ENCODE data around the gene OGFOD1.

The OGFOD1 gene

DNA sequence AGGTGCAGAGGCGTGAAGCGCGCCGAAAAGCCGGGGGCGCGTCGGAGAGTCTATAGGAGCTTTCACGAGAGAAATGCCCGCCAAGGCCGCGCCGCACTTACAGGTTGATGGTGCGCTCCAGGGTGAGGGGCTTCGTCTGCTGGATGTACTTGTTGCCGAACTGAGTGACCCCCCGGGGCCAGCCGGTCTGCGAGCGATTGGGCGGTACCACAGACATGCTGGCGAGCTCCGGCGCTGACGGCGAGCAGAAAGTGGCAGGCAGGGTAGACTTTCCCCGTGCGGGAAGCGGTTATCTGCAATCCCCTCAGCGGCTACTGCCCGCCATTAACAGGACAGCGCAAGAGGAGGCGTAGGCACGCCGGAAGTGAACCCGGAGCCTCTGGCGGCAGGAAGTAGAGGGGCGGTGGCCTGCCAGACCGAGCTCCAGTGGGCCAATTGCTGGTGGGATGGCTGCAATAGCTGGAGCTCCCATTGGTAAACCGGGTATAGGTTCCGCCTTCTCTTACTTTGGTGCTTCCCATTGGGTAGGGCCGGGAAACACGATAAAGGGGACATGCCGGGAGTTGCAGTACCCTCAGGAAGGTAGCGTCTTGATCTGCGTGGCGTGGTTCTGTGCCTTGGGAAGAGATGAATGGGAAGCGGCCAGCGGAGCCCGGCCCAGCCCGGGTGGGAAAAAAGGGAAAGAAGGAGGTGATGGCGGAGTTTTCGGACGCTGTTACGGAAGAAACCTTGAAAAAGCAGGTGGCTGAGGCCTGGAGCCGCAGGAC, at the start of gene OGFOD1, which contains the start of gene NUDT21:
OGFOD1 (plus strand) TSS at position 569 of the 767 bp plus-strand sequence; CDS start at position 628, 59 bp downstream.
NUDT21 (minus strand) TSS at position 347 of the 767 bp plus-strand sequence; CDS start at position 217, 130 bp downstream.
- peak; percentile 87 for FAIRE-seq

DNA sequence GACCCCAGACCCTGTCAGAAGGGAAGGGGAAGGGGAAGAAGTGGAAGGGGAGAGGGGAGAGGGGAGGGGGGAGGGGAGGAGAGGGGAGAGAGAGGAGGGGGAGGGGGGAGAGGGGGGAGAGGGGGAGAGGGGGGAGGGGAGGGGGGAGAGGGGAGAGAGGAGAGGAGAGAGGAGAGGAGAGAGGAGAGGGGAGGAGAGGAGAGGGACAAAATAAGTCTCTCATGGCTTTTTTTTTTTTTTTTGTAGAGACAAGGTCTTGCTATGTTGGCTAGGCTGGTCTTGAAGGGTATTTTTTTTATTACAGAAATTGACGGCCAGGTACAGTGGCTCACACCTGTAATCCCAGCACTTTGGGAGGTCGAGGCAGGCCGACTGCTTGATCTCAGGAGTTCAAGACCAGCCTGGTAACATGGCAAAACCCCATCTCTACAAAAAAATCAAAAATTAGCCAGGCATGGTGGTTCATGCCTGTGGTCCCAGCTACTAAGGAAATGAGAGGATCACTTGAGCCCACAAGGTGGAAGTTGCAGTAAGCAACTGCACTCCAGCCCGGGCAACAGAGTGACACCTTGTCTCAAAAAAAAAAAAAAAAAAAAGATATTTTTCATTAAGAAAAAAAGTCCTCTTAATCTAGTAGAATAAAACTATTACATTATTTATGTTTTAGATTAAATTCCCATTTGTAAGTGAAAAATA, 45.2 kb upstream of the OGFOD1 start:
- FAIRE-seq: no peak

DNA sequence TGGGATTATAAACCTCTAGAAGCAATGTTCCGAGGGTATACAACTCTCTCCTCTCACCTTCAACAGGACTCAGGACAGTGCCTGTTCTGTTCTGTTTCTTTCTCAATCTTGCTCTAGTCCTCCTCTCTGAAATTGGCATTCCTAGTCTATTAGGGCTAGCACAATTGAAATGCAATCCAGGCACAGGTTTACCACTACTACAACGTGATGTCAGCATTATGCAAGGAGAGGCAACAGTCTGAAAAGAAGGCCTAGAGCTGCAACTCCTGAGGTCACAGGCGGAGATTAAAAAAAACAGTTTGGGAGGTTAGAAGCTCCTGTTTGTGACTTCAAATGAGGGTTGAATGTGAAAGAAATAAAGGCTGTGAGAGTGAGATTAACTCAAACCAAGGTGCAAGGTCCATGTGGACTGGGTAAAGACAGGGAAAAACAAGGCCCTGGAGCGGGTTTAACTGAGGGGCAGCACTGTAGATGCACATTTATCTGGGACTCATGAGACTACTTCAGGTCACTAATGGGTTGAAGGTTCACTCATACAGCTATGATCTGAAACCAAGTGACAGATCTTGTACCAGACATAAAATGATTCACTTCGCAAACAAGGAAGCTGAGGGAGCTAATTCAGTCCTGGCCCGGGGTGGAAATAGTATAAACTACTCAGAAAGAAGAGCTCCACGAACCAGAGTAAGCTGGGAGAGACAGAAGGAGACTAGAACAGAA, 42.8 kb upstream of the OGFOD1 start:
- FAIRE-seq: no peak

DNA sequence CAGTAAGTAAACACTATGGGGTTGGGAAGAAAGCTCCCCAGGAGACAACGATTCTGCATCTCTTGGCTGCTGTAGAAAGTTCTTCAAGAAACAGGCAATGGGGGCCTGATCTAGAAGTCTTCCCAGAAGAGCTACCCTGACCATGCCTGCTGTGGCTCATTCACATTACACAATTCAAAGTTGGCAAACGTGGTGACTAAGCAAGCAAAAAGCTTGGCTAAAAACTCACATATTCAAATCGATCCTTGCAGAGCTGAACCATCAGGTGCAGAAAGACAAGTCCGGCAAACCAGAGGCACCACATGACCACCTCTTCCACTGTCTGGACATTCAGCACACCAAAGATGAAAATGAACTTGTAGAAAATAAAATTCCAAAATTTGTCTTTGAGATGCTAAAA, 42.2 kb upstream of the OGFOD1 start:
- FAIRE-seq: no peak

DNA sequence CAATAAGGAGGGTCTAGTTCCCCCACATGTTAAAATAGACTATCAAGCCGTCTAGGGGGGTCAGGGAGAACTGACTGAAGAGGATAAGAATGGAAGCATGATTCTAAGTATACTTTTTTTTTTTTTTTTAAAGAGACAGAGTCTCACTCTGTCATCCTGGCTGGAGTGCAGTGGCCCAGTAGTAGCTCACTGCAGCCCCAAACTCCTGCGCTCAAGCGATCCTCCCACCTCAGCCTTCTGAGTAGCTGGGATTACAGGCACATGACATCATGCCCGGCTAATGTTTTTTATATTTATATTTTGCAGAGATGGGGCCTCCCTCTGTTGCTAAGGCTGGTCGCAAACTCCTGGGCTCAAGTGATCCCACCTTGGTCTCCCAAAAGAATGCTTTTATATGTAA, 40.2 kb upstream of the OGFOD1 start:
- no peak for FAIRE-seq

DNA sequence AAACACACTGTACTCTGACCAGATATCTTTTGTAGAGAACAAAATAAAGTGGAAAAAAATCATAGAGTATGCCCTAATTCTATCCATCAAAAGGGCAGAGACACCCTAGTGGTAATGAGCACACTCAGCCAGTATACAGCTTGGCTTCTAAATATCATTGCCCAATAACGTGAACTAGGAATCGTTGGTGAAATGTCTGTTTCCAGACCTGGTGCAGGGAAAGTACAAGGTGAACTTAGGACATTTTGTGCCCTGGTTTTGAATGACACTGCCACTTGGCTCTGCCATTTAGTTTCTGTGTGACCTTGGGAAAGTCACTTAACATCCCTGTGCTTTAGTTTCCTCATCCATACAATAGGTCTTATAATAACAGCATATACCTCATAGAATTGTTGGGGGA, 39.7 kb upstream of the OGFOD1 start:
- FAIRE-seq: no peak

DNA sequence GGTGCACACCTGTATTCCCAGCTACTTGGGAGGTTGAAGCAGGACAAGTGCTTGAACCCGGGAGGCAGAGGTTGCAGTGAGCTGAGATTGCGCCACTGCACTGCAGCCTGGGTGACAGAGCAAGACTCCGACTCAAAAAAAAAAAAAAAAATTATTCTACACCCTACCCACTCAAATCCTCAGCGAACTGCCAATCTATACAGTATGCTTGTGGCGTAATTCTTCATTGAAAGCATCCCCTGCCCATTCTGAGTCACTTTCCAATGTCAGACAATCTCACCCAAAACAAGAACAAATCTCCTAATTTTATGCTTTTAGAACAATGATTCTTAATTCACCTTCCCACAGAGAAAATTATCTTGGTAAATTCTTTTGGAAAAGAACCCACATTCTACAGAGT, 38.0 kb upstream of the OGFOD1 start:
- no peak for FAIRE-seq

DNA sequence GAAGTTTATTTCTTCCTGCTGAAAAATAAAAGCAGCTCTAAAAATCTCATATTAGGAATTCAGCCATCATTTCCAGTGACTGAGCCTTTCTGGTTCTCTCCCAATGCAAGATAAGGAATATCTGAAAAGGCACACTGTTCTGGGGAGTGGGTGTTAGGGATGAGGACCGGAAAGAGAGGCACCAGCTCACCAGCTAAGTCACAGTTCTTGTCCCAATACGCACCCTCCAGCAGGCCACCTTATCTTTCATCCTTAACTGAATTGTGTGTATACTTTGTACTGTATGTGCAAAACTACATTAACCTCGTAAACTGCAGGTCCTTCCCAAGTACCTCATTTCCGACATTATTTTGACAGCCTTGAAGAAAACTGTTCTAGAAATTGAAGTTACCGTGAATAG, 37.0 kb upstream of the OGFOD1 start:
- FAIRE-seq: no peak

DNA sequence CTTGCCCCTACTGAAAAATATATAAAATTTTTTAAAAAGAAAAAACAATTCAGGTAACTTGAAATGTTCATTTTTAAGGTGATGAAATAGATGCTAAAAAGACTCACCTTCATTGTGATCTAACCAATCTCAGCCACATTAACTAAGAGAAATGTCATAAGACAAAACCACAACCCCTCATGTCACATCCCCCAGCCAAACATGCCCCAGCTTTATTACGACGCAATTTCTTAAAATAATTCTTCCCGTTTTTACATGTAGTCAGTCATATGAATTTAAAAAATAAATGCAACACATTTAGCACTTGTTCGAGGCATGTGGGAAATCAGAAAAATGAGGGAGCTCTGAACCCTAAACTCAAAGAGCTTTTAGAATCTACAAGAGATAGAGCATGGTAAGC, 35.5 kb upstream of the OGFOD1 start:
- no peak for FAIRE-seq

DNA sequence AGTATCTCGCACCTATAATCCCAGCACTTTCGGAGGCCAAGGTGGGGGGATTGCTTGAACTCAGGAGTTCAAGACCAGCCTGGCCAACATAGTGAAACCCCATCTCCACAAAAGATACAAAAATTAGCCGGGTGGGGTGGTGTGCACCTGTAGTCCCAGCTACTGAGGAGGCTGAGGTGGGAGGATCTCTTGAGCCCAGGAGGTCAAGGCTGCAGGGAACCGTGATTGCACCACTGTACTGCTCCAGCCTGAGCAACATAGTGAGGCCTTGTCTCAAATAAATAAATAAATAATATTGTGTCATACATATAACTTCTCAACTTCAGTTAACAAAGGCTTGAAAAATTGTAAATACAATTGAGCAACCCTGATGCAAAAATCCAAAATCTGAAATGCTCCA, 34.2 kb upstream of the OGFOD1 start:
- no peak for FAIRE-seq

DNA sequence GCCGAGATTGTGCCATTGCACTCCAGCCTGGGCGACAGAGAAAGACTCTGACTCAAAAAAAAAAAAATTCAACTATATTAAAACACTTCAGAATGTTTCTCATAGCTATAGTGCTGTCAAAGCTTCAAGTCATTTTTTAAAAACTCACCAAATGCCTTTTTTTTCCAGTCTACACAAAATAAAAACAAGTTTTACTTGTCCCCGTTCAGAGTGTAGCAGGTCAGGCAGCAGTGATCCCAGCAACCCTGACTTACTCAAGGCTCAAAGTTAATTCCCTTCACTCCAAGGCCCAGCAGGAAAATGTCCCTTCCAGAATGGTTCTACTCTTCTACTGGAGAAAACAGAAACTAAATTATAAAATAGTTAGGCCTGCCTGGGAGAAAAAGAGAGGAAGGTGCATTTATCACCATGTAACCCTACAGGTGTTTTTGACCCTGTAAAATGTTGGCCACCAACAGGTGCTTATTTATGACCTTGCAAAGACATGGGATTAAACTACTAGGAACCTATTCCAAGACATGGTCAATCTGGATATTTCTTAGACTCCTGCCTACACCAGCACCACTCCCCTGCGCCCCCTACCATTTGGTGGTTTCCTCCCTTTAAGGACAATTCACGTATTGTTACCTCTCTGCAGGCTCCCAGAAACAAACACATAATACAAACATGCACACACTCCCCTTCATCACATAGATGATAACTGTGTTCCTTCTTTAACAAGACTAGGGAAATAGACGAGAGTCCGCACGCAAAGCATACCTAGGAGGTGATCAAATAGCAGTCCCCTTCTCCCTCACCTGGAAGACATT, 31.4 kb upstream of the OGFOD1 start:
- FAIRE-seq: no peak

DNA sequence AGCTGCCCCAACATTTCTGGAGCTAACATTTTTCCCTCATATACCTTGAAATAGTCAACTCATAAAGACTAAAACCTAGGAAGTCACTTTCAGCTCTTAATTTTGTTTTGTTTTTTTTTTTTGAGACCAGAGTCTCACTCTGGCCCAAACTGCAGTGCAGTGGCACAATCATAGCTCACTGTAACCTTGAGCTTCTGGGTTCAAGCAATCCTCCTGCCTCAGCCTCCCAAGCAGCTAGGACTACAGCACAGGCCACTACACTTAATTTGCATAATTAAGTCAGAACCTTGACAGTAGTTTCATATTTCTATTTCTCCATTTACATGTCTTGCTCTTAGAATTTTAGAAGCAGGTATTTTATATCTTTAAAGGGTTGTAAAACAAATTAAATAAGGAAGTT, 30.7 kb upstream of the OGFOD1 start:
- no peak for FAIRE-seq

DNA sequence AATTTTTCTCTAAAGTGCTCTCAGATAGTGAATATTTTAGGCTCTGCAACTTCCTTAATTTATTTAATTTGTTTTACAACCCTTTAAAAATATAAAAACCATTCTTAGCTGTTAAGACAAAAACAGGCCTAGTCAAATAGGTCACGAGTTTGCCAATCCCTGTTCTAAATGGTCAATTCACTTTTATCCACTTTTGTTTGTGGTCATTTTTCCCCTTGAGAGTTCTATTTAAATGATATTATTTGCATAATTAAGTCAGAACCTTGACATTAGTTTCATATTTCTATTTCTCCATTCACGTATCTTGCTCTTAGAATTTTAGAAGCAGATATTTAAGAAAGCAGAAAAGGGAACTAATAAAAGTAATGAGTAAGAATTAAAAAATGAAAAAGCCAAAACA, 30.0 kb upstream of the OGFOD1 start:
- no peak for FAIRE-seq

DNA sequence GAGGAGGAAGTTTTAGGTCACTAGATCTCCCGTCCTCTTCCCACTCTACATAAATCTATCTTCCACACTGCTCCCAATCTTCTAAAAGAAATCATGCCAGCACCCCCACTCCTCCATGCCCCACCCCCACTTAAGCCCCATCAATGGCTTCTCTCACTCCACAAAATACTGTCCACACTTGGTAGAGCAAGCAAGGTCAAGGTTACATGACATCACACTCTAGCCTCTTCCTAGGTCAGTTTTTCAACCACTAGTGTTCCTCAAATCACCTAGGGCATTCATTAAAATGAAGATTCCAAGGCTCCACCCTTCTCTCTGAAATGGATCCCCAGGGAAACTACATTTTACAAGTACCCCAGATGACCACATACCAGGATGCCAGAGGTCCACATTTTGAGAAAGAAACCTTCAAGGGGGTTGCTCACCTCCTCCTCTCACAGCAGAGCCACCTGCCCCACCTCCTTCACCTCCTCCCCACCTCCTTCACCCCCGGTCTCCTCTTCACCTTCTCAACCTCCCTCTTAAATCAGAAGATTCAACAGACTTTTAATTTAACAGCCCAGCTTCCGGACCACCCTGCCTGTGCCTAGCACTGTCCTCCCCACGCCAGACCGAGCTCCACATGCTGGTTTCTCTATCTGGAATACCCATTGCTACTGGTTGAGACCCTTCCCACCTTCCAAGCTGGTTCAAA, 29.2 kb upstream of the OGFOD1 start:
- no peak for FAIRE-seq

DNA sequence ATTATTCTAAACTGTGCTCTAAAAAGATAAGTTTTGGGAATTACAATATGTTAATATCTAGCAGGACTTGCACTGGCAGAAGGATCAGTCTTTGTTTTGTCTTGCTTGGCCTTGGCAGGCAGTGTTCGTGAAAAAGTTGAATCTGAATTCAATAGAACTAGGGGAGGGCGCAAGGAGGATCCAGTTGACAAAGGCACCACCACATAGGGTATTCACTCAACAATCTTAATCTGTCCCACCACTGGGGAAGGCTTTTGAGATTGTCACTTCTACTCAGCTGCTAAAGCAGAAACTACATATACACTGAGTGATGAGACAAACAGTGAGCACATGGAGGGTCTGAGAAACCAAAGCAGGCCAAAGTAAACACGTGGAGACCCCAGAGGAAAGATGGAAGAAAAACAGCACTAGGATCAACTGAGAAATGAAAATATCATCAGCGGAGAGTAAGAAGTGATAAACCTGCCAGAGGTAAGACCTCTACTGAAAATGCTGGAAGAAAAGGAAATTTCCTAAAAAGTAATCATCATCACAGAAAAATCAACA, 28.4 kb upstream of the OGFOD1 start:
- FAIRE-seq: no peak

DNA sequence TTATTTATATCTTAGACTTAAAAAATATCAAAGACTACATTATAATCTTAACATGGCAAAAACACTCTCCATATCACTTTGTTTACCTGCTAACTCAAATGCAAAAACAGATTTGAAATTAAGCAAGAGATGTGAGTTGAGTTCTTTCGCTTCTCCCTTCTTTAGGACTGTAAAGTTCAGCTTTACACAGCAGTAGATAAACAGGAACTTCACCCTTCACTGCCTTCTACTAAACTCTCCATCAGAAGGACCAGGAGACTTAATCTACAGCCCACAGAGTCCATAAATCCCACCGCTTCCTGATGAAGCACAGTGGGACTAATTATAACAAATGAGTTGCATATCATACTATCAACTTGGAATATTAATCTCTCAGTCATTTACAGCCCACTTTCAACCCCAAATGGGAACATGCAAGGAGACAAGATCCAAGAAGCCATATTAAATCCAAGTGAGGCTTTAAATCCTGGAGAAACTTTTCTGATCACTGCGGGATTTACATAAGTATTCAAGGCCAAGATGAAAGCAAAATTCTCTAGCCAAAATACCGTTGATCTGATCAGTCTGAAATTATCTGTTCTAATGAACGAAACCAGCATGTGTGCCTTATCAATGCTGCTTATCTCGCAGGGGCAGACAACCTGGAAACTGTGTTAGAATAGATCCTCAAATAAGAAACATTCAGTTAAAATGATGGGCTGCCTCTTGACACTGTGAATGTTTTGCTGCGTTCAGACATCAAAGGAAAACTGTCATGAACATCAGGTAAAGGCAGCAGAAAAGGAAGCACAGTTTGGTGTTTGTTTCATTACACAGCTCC, 27.6 kb upstream of the OGFOD1 start:
- no peak for FAIRE-seq

DNA sequence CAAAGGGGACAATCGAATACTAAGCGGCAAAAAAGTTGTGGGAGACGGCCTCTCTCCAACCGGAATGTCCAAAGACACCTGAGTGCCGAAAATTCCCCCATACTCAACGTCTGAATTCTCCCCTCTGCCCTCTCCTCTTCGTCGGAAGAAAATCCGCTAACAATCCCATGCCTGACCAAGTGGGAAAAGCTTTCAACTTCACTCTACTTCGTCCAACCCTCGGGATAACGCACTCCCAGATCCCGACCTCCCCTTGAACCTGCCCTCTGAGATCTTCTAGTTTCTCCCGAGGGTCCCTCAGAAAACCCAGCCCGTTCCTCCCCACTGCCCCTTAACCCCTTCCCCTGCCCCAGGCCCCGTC, 27.0 kb upstream of the OGFOD1 start:
- FAIRE-seq: no peak

DNA sequence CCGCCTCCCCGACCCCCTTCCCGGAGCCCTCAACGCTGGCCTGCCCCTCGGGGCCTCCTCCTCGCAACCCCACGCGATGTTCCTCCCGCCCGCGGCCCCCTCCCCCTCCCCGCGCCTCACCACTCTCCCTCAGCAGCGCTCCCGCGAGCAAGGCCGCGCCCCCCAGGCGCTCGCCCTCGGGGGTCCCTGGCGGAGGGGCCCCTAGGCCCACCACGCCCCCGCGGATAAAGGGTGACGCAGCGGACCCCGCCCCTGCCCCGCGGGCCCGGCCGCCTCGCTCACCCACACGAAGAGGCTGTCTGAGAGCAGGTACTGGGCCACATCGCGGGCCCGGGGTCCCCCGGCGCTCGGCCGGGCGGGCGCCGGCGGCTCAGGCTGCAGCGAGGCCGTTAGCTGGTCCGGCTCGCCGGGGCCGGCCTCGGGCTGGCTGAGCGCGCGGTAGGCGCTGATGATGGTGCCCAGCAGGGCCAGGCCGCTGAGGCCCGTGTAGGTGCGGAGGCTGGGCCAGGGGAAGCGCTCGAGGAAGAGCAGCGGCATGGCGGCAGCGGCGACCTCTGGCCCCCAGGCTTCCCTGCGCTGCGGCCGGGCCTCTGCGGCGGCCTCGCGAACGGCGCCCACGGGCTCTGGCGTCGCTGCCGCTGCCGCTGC, 26.4 kb upstream of the OGFOD1 start:
- no peak for FAIRE-seq

DNA sequence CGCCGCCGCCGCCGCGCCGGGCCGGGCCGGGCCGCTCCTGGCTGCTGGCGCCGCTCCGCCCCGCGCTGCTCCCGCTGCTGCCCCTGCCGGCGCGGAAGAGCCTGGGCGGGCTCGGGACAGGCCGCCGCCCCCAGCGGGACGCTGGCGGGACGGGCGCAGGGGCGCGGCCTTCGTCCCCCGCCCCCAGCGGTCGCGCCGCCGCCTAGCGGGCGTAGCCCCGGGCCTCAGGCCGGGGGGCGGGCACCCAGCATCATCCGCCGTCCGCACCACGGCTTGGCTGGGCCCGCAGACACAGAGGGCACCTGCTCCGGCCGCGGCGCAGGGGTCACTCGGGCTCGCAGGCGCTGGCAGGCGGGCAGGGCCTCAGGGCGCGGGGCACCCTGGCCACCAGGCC, 25.9 kb upstream of the OGFOD1 start, which contains the start of gene AMFR:
AMFR (minus strand) TSS at position 107 of the 394 bp plus-strand sequence. CDS start 218 bp downstream, outside the sequence.
- no peak for FAIRE-seq

DNA sequence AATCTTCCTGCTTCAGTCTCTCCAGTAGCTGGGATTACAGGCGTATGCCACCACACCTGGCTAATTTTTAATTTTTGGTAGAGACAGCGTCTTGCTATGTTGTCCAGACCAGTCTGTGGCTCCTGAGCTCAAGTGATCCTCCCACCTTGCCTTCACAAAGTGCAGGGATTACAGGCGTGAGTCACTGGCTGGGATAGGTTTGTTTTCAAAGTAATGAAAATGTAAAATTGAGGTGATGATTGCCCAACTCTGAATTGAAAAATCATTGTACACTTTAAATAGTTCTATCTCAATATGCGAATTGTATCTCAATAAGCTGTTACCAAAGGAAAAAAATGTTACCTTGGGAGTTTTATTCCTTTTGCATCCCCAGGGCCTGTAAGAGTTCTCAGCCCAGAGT, 24.8 kb upstream of the OGFOD1 start:
- FAIRE-seq: no peak

Measured in colon (tissue), 2 donors.